OCI-LY7 (cell line): ENCODE results near the gene GALNT10. TPM values are rescaled to one million over a fixed set of nuclear protein-coding genes. Genes with fewer than 3 reads are reported as not detected.

Source experiments
- BruUV-seq: library from RNA; stranded (reverse); fragments of 400-500 nt; replicated peaks from 2 replicates; lab custom pipeline; 2021; lab: Mats Ljungman, UMichigan
- CTCF ChIA-PET: fragments of 300-600 bp; sonication (Branson Sonifier 250); formaldehyde crosslinking; loops from one replicate; lab custom pipeline; 2022; ENCODE audit warnings: antibody characterized with exemption; ENCODE audit not compliant: unreplicated experiment; lab: Charles Lee
- POLR2A ChIA-PET: fragments of 300-600 bp; sonication (Branson Sonifier 250); formaldehyde crosslinking; loops from one replicate; lab custom pipeline; 2022; ENCODE audit warnings: antibody characterized with exemption; lab: Charles Lee
- DNase-seq: peaks from one replicate; pipeline ENCODE4 v3.0.0-alpha.2; 2015; ENCODE audit warnings: low spot score
- H2AFZ ChIP-seq: fragments of 200-600 bp; sonication (generic), shearing (Covaris generic); 2 replicates; pipeline ENCODE4 v1.6.1; 2014; ENCODE audit warnings: mild to moderate bottlenecking, antibody characterized with exemption, low read length, moderate library complexity
- H3K27ac ChIP-seq: fragments of 200-600 bp; sonication (generic); 2 replicates; pipeline ENCODE4 v1.5.1; 2014; ENCODE audit warnings: mixed run types, low read depth, mild to moderate bottlenecking, moderate library complexity, low read length, inconsistent platforms; ENCODE audit not compliant: poor library complexity, severe bottlenecking
- H3K36me3 ChIP-seq: fragments of 200-600 bp; sonication (generic); 2 replicates; pipeline ENCODE4 v1.6.1; 2014; ENCODE audit warnings: mild to moderate bottlenecking, antibody characterized with exemption, low read length, moderate library complexity, mixed read lengths; ENCODE audit not compliant: insufficient read depth
- H3K4me1 ChIP-seq: fragments of 200-600 bp; sonication (generic); 2 replicates; pipeline ENCODE4 v1.5.1; 2014; ENCODE audit warnings: mild to moderate bottlenecking, low read length; ENCODE audit not compliant: insufficient read depth, poor library complexity, severe bottlenecking
- H3K4me2 ChIP-seq: fragments of 200-600 bp; sonication (generic); 2 replicates; pipeline ENCODE4 v1.6.1; 2014; ENCODE audit warnings: mild to moderate bottlenecking, low read length
- H3K4me3 ChIP-seq: fragments of 200-600 bp; sonication (generic); 2 replicates; pipeline ENCODE4 v1.5.1; 2014; ENCODE audit warnings: mild to moderate bottlenecking, low read depth, low read length; ENCODE audit not compliant: poor library complexity, severe bottlenecking
- H3K79me2 ChIP-seq: fragments of 200-600 bp; sonication (generic); 2 replicates; pipeline ENCODE4 v1.6.1; 2016; ENCODE audit warnings: low read depth, mild to moderate bottlenecking, low read length, moderate library complexity, mixed read lengths; ENCODE audit not compliant: insufficient read depth
- H3K9me2 ChIP-seq: fragments of 200-600 bp; sonication (generic); 2 replicates; pipeline ENCODE4 v1.6.1; 2016; ENCODE audit warnings: mild to moderate bottlenecking, low read length, mixed read lengths; ENCODE audit not compliant: insufficient read depth
- H3K9me3 ChIP-seq: fragments of 200-600 bp; sonication (generic); 2 replicates; pipeline ENCODE4 v1.6.1; 2014; ENCODE audit warnings: mild to moderate bottlenecking, mixed run types, low read length, mixed read lengths
- H4K20me1 ChIP-seq: fragments of 200-600 bp; sonication (generic); 2 replicates; pipeline ENCODE4 v1.6.1; 2014; ENCODE audit warnings: mild to moderate bottlenecking, antibody characterized with exemption, low read length, moderate library complexity, mixed read lengths; ENCODE audit not compliant: insufficient read depth
- EZH2phosphoT487 ChIP-seq: fragments of 200-600 bp; sonication (generic); IDR thresholded peaks from 2 replicates; pipeline ENCODE4 v1.6.1; 2018; ENCODE audit warnings: low read depth, borderline replicate concordance, mild to moderate bottlenecking, mixed run types, antibody characterized with exemption, low read length, moderate library complexity, mixed read lengths
- intact Hi-C: fragments of 100-400 bp; cut with micrococcal nuclease; formaldehyde crosslinking; loops from one replicate; pipeline ENCODE4 v1.10.0; 2022; ENCODE audit not compliant: unreplicated experiment
- total RNA-seq, 2 experiments: library from RNA; depleted of rRNA in 1 of 2; stranded (reverse); fragments of >200 nt in 1 of 2; shearing (Covaris generic) in 1 of 2; gene quantifications; 2 replicates each; pipeline ENCODE4 v1.2.3, GENCODE V29; 2014 to 2022
- TF ChIP-seq, protein P1 (sequence below): fragments of 200-600 bp; sonication (generic); conservative IDR thresholded peaks from 2 replicates; pipeline ENCODE4 v1.5.1; 2014; ENCODE audit warnings: mild to moderate bottlenecking, antibody characterized with exemption, low read length, moderate library complexity, mixed read lengths

Gene GALNT10
- total RNA-seq, 2 experiments from 2014 or later: 7.3 to 20.6 TPM

DNA sequence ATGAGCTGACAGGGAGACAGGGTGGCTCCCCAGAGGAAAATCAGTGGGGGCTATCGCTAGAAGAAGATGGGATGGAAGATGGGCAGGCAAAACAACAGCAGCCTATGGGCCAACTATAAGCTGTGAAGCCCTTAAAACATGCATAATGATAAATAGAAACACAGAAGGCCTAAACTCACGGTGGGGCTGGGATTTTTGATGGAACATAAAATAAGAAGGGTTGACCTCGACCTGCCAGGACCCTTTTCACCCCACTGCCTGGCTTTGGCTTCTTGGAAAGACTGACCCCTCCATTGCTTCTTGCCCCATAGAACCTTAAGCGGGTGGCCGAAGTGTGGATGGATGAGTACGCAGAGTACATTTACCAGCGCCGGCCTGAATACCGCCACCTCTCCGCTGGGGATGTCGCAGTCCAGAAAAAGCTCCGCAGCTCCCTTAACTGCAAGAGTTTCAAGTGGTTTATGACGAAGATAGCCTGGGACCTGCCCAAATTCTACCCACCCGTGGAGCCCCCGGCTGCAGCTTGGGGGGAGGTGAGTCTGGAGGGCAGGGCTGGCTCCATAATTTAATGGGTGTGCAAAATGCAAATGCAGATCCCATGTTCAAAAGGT lies 218.8 kb downstream of the GALNT10 start:
- no peaks in the 10 kb centered on the region for H3K9me2 ChIP-seq
- H3K79me2 ChIP-seq: no peaks in the 10 kb centered on the region
- TF ChIP-seq EZH2phosphoT487: no peak
- TF ChIP-seq, protein P1, sequence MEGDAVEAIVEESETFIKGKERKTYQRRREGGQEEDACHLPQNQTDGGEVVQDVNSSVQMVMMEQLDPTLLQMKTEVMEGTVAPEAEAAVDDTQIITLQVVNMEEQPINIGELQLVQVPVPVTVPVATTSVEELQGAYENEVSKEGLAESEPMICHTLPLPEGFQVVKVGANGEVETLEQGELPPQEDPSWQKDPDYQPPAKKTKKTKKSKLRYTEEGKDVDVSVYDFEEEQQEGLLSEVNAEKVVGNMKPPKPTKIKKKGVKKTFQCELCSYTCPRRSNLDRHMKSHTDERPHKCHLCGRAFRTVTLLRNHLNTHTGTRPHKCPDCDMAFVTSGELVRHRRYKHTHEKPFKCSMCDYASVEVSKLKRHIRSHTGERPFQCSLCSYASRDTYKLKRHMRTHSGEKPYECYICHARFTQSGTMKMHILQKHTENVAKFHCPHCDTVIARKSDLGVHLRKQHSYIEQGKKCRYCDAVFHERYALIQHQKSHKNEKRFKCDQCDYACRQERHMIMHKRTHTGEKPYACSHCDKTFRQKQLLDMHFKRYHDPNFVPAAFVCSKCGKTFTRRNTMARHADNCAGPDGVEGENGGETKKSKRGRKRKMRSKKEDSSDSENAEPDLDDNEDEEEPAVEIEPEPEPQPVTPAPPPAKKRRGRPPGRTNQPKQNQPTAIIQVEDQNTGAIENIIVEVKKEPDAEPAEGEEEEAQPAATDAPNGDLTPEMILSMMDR: no peak
- H3K4me2 ChIP-seq: no peak overlapping the region
- DNase-seq: no peak
- no peaks in the 10 kb centered on the region for H3K36me3 ChIP-seq
- no peak overlapping the region for H3K27ac ChIP-seq
- no peaks in the 10 kb centered on the region for H3K4me1 ChIP-seq
- H3K9me3 ChIP-seq: no peaks in the 10 kb centered on the region
- no peaks in the 10 kb centered on the region for H4K20me1 ChIP-seq
- H2AFZ ChIP-seq: no peak overlapping the region
- BruUV-seq: no TSS peak
- H3K4me3 ChIP-seq: no peak overlapping the region
- POLR2A ChIA-PET: interaction anchor here (0.6 to 0.9 kb wide), 2 partner anchors 318 to 341 kb away, joined by 3 to 4 read pairs; no protein-coding TSS in a partner anchor
- CTCF ChIA-PET: interaction anchor here (0.6 kb wide), 1 partner anchor 134 kb away, joined by 3 read pairs; no protein-coding TSS in a partner anchor
- intact Hi-C loops: loop anchor here (5.0 kb wide), 1 partner anchor 217 kb away; the partner anchor contains the start of gene GALNT10

DNA sequence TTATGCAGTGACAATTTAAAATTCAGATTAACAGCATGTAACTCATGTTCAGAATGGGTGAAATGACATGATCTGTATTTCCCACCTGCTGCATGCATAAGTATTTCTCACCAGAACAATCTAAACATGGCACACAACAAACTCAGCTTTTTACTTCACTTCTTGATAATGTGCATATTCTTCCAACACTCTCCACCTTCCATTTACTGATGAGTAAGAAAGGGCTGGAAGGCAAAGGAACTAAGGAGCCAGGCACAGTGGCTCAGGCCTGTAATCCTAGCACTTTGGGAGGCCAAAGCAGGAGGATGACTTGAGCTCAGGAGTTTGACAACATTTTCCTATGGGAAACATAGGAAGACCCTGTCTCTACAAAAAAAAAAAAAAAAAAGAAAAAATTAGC lies 219.5 kb downstream of the GALNT10 start:
- no peaks in the 10 kb centered on the region for H4K20me1 ChIP-seq
- no peak for DNase-seq
- TF ChIP-seq EZH2phosphoT487: no peak
- TF ChIP-seq, protein P1: no peak
- H3K79me2 ChIP-seq: no peaks in the 10 kb centered on the region
- H3K4me1 ChIP-seq: no peaks in the 10 kb centered on the region
- intact Hi-C loops: no loop called here
- ChIA-PET POLR2A (no interaction called here), CTCF (interaction anchor here (0.6 kb wide), 1 partner anchor 133 kb away, joined by 3 read pairs; no protein-coding TSS in a partner anchor)
- no peak overlapping the region for H3K4me2 ChIP-seq
- no peak overlapping the region for H3K4me3 ChIP-seq
- no peaks in the 10 kb centered on the region for H3K36me3 ChIP-seq
- no peaks in the 10 kb centered on the region for H3K9me3 ChIP-seq
- no TSS peak for BruUV-seq
- no peak overlapping the region for H3K27ac ChIP-seq
- no peaks in the 10 kb centered on the region for H3K9me2 ChIP-seq
- H2AFZ ChIP-seq: no peak overlapping the region

DNA sequence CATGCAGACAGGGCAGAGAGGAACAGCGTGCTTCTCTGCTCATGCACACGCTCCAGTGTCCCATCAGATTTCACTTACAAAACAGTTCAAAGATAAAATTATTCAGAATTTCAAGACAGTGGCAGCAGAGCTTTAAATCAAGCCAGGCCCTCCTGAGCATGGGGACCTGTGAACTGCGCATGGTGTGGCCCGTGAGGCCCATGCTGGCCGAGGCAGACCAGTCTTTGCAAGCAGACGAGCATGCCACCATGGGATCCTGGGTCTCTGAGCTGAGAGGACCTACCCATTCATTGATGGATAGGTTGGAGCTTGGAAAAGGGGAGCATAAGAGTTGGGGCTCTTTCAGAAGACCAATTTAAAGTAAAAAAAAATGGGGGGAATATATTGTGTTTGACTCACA lies 220.3 kb downstream of the GALNT10 start:
- ChIA-PET POLR2A (no interaction called here), CTCF (no interaction called here)
- H3K36me3 ChIP-seq: no peaks in the 10 kb centered on the region
- TF ChIP-seq, protein P1: no peak
- TF ChIP-seq EZH2phosphoT487: no peak
- no peaks in the 10 kb centered on the region for H3K9me2 ChIP-seq
- H3K4me2 ChIP-seq: no peak overlapping the region
- no peaks in the 10 kb centered on the region for H3K9me3 ChIP-seq
- no peaks in the 10 kb centered on the region for H3K4me1 ChIP-seq
- H3K79me2 ChIP-seq: no peaks in the 10 kb centered on the region
- no TSS peak for BruUV-seq
- no peak overlapping the region for H3K4me3 ChIP-seq
- no peak for DNase-seq
- no peaks in the 10 kb centered on the region for H4K20me1 ChIP-seq
- no peak overlapping the region for H2AFZ ChIP-seq
- intact Hi-C loops: no loop called here
- no peak overlapping the region for H3K27ac ChIP-seq
